ENCODE data around the gene RAPGEF2. TPM values are rescaled to one million over a fixed set of nuclear protein-coding genes. Genes with fewer than 3 reads are reported as not detected.

Gene RAPGEF2
- total RNA-seq, 1 experiment from 2014 or later = 37.1 TPM

- H3K9ac ChIP-seq (ENCODE audit: extremely low read depth, insufficient read length, low read length) = no peak overlapping the region
- H4K91ac ChIP-seq (ENCODE audit: insufficient read length, low read depth, low read length) = no peak overlapping the region
- no peak overlapping the region for H3K23ac ChIP-seq (ENCODE audit: insufficient read length, low read depth, low read length)
- H3K36me3 Mint-ChIP-seq (ENCODE audit: insufficient read depth in 1 of 3, low read depth in 3 of 3) = no peaks in the 10 kb centered on the region
- H3K18ac ChIP-seq (ENCODE audit: insufficient read length, low read depth, low read length) = no peak overlapping the region
- H3K14ac ChIP-seq (ENCODE audit: insufficient read depth, low read length) = no peak overlapping the region
- no peaks in the 10 kb centered on the region for H4K20me1 ChIP-seq (ENCODE audit: control insufficient read depth, insufficient read depth, insufficient read length)
- peaks cover 6% of the 10 kb centered on the region; the same call in 1 of the 2 replicates for H3K79me2 ChIP-seq (ENCODE audit: insufficient read depth, low read length)
- no peak overlapping the region for H4K8ac ChIP-seq (replicated peaks; ENCODE audit: insufficient read length, low read depth, low read length)
- H2BK120ac ChIP-seq (ENCODE audit: low read depth, low read length, poor library complexity, severe bottlenecking) = no peak overlapping the region
- no peak overlapping the region for H3K4ac ChIP-seq (ENCODE audit: low read depth, low read length)
- H3K27ac ChIP-seq (ENCODE audit: insufficient read length, low read depth, low read length) = no peak overlapping the region
- DNase-seq = no peak
- no peak overlapping the region for H2AFZ ChIP-seq (ENCODE audit: low read length)
- peaks cover 18 to 36% of the 10 kb centered on the region in 2 experiments for H3K4me1 Mint-ChIP-seq
- H2BK12ac ChIP-seq (ENCODE audit: insufficient read length, low read depth, low read length) = no peak overlapping the region
- H3K4me2 ChIP-seq (ENCODE audit: insufficient read depth, insufficient read length, low read length) = no peak overlapping the region
- no peak overlapping the region for H3K27ac Mint-ChIP-seq
- WGBS (ENCODE audit: extremely low coverage, insufficient read length, low lambda C conversion rate) = no CpG with 5 or more reads among the region's 2 CpGs
- H3T11ph ChIP-seq (ENCODE audit: low read length) = no peak overlapping the region
- no peak overlapping the region for H3K4me3 Mint-ChIP-seq
- TF ChIP-seq CTCF (conservative IDR thresholded peaks at IDR 0.05) = no peak
- no peak overlapping the region for H4K5ac ChIP-seq (ENCODE audit: insufficient read length, low read depth, low read length)
- no peaks in the 10 kb centered on the region for H3K27me3 ChIP-seq (ENCODE audit: insufficient read depth, low read length)
- H2BK20ac ChIP-seq (ENCODE audit: low read depth, low read length, poor library complexity, severe bottlenecking) = no peak overlapping the region
- no peaks in the 10 kb centered on the region for H3K9me3 Mint-ChIP-seq
- H3K9me3 ChIP-seq (ENCODE audit: control insufficient read depth, low read depth, low read length) = no peaks in the 10 kb centered on the region
- no peak overlapping the region for H3K56ac ChIP-seq (ENCODE audit: insufficient read length, low read depth, low read length)
- peaks cover 4% of the 10 kb centered on the region for H3K79me1 ChIP-seq (ENCODE audit: insufficient read depth, low read depth, low read length, poor library complexity, severe bottlenecking)
- peaks cover 6% of the 10 kb centered on the region; the same call in 1 of the 2 replicates for H3K4me1 ChIP-seq (ENCODE audit: insufficient read depth, low read length)
- H3K27me3 Mint-ChIP-seq (ENCODE audit: low read depth) = no peaks in the 10 kb centered on the region
- H2BK5ac ChIP-seq (ENCODE audit: insufficient read length, low read length) = no peak overlapping the region
- no peaks in the 10 kb centered on the region for H3K23me2 ChIP-seq (ENCODE audit: insufficient read length, low read depth, low read length, poor library complexity, severe bottlenecking)
- no peak overlapping the region for H2BK15ac ChIP-seq (ENCODE audit: low read depth, low read length)
- no peak overlapping the region for H2AK5ac ChIP-seq (ENCODE audit: insufficient read length, low read length)
Measured at GRCh38 chr4:159148441-159148840, 45.6 kb downstream of the RAPGEF2 start.
